Activated naive CD4-positive, alpha-beta T cell treated with anti-CD3 and anti-CD28 coated beads, Interleukin-2, amount 50 U/mL, for 16 hours (primary cell): Measurements from ENCODE around the gene HSD17B10.
A peak's percentile ranks its signal among the peaks of the same experiment; 100 is the strongest.
"Not testable (repeated sequence)": the region's sequence is repeated elsewhere in the genome, so short reads cannot be mapped to it uniquely, and the experiment has no call there.

ENCODE experiments used
- DNase-seq: peaks from one replicate; pipeline ENCODE4 v3.0.0-alpha.2; 2020

The HSD17B10 gene

GRCh38 chrX:53433651-53434639 lies at the start of gene HSD17B10:
TSS of gene HSD17B10 (minus strand) at chrX:53434370. CDS start at chrX:53434345, 25 bp downstream.
- peak; percentile 89 for DNase-seq

- DNase-seq = no peak
These were observed 49.2 kb upstream of the HSD17B10 start for GRCh38 chrX:53483416-53483815.

- DNase-seq = peak; percentile 35
These were observed 47.8 kb upstream of the HSD17B10 start for GRCh38 chrX:53481816-53482465.

GRCh38 chrX:53481093-53481492 lies 46.9 kb upstream of the HSD17B10 start:
- peak; percentile 12 for DNase-seq

- DNase-seq = no peak
These were observed 45.1 kb upstream of the HSD17B10 start for GRCh38 chrX:53479301-53479700.

- DNase-seq = no peak
These were observed 42.2 kb upstream of the HSD17B10 start for GRCh38 chrX:53476371-53476770.

GRCh38 chrX:53474707-53475106 lies 40.5 kb upstream of the HSD17B10 start:
- DNase-seq = no peak

GRCh38 chrX:53471346-53471745 lies 37.2 kb upstream of the HSD17B10 start:
- DNase-seq = no peak

GRCh38 chrX:53468659-53469058 lies 34.5 kb upstream of the HSD17B10 start:
- DNase-seq = not testable (repeated sequence)

- no peak for DNase-seq
These were observed 23.9 kb upstream of the HSD17B10 start for GRCh38 chrX:53458082-53458481.

GRCh38 chrX:53456254-53456653 lies 22.1 kb upstream of the HSD17B10 start:
- DNase-seq = no peak

- no peak for DNase-seq
These were observed 18.6 kb upstream of the HSD17B10 start for GRCh38 chrX:53452812-53453211.

GRCh38 chrX:53449632-53450031 lies 15.5 kb upstream of the HSD17B10 start:
- DNase-seq = no peak

- DNase-seq = no peak
These were observed 13.3 kb upstream of the HSD17B10 start for GRCh38 chrX:53447441-53447840.

GRCh38 chrX:53445977-53446376 lies 11.8 kb upstream of the HSD17B10 start:
- DNase-seq = peak; percentile 56

- DNase-seq = no peak
These were observed 8.1 kb upstream of the HSD17B10 start for GRCh38 chrX:53442322-53442631.

GRCh38 chrX:53441531-53442321 lies 7.6 kb upstream of the HSD17B10 start:
- DNase-seq = peak; percentile 70

- DNase-seq = peak; percentile 22
These were observed 6.7 kb upstream of the HSD17B10 start for GRCh38 chrX:53440621-53441517.

GRCh38 chrX:53440101-53440500 lies 5.9 kb upstream of the HSD17B10 start:
- no peak for DNase-seq

GRCh38 chrX:53438832-53439230 lies 4.7 kb upstream of the HSD17B10 start:
- DNase-seq = no peak

- no peak for DNase-seq
These were observed 4.1 kb upstream of the HSD17B10 start for GRCh38 chrX:53438174-53438831.

GRCh38 chrX:53437206-53437605 lies 3.0 kb upstream of the HSD17B10 start:
- DNase-seq = no peak
